ENCODE measurements around the gene RTTN. TPM values are rescaled to one million over a fixed set of nuclear protein-coding genes. Genes with fewer than 3 reads are reported as not detected.

The RTTN gene
- polyA plus RNA-seq, 1 donor (not counting 4 experiments of a cell fraction or from before 2014, with no cell fraction given) = 77.3 TPM

DNA sequence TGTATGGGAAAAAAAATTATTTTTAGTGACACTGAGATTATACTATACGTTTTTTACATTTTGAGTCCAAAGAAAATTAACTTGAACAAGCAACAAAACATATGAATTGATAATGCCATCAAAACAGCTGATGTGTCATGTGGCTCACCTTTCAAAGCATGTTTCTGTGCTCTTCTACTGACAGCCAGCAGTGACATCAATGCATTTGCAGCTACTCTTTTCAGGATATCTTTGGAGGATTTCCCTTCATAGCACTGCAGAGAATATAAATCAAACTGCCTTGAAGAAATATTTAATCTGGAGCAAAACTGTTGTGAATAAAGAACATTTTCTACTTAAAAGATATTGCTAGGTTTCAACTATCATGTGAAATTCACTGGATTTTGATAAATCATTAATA lies 174.8 kb downstream of the RTTN start:
- dilution Hi-C loops (cut with MboI; ENCODE audit: extremely low pct_ligation_motif_present, low sequenced_read_pairs) = no loop called here
- Histone ChIP-seq H4K20me1 (ENCODE audit: control insufficient read depth, extremely low read depth, insufficient read depth, low read length) (peaks cover 15% of the 10 kb centered on the region), H3K27me3 (ENCODE audit: control insufficient read depth, extremely low read depth, insufficient read depth, low read length) (no peaks in the 10 kb centered on the region), H2AFZ (ENCODE audit: control insufficient read depth, low read length) (no peak overlapping the region), H3K4me2 (ENCODE audit: control insufficient read depth, extremely low read depth, insufficient read depth, low read depth, low read length) (no peak overlapping the region), H3K27ac (ENCODE audit: control insufficient read depth, insufficient read depth, low read length) (no peak overlapping the region), H3K36me3 (ENCODE audit: control insufficient read depth in 2 of 2, extremely low read depth in 1 of 2, insufficient read depth in 2 of 2, low read length in 2 of 2) (peaks cover 11 to 21% of the 10 kb centered on the region in 2 experiments), H3K9me1 (ENCODE audit: control insufficient read depth, extremely low read depth, insufficient read depth, low read length) (peaks cover 2% of the 10 kb centered on the region), H3K4me1 (ENCODE audit: control insufficient read depth, extremely low read depth, insufficient read depth, low read length) (no peaks in the 10 kb centered on the region), H3K9ac (ENCODE audit: control insufficient read depth, extremely low read depth, insufficient read depth, low read length) (no peak overlapping the region), H3K9me3 (ENCODE audit: control insufficient read depth, low read depth, low read length) (no peaks in the 10 kb centered on the region), H3K4me3 (ENCODE audit: control insufficient read depth in 2 of 3, extremely low read depth in 1 of 3, insufficient read depth in 2 of 3, low read depth in 1 of 3, low read length in 3 of 3) (no peak overlapping the region), H3K79me2 (ENCODE audit: control insufficient read depth, insufficient read depth, low read length) (peaks cover 75% of the 10 kb centered on the region)
- no peak for TF ChIP-seq EZH2 (IDR thresholded peaks at IDR 0.05; ENCODE audit: low read length)
- TF ChIP-seq, protein P1, sequence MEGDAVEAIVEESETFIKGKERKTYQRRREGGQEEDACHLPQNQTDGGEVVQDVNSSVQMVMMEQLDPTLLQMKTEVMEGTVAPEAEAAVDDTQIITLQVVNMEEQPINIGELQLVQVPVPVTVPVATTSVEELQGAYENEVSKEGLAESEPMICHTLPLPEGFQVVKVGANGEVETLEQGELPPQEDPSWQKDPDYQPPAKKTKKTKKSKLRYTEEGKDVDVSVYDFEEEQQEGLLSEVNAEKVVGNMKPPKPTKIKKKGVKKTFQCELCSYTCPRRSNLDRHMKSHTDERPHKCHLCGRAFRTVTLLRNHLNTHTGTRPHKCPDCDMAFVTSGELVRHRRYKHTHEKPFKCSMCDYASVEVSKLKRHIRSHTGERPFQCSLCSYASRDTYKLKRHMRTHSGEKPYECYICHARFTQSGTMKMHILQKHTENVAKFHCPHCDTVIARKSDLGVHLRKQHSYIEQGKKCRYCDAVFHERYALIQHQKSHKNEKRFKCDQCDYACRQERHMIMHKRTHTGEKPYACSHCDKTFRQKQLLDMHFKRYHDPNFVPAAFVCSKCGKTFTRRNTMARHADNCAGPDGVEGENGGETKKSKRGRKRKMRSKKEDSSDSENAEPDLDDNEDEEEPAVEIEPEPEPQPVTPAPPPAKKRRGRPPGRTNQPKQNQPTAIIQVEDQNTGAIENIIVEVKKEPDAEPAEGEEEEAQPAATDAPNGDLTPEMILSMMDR (optimal IDR thresholded peaks at IDR 0.05 in 1 of 3, IDR thresholded peaks at IDR 0.05 in 1 of 3, conservative IDR thresholded peaks at IDR 0.05 in 1 of 3; ENCODE audit: extremely low read depth in 1 of 3, insufficient read depth in 2 of 3, low read length in 3 of 3) = no peak
- no peak for FAIRE-seq
- no peak for DNase-seq (ENCODE audit: low read depth, low spot score)

GRCh38 chr18:70029163-70029562 lies 176.3 kb downstream of the RTTN start:
- H3K79me2 ChIP-seq (ENCODE audit: control insufficient read depth, insufficient read depth, low read length) = peaks cover 65% of the 10 kb centered on the region
- H3K9me1 ChIP-seq (ENCODE audit: control insufficient read depth, extremely low read depth, insufficient read depth, low read length) = peaks cover 2% of the 10 kb centered on the region
- H3K27me3 ChIP-seq (ENCODE audit: control insufficient read depth, extremely low read depth, insufficient read depth, low read length) = no peaks in the 10 kb centered on the region
- H3K9ac ChIP-seq (ENCODE audit: control insufficient read depth, extremely low read depth, insufficient read depth, low read length) = no peak overlapping the region
- H3K27ac ChIP-seq (ENCODE audit: control insufficient read depth, insufficient read depth, low read length) = no peak overlapping the region
- dilution Hi-C loops (cut with MboI; ENCODE audit: extremely low pct_ligation_motif_present, low sequenced_read_pairs) = no loop called here
- no peaks in the 10 kb centered on the region for H3K4me1 ChIP-seq (ENCODE audit: control insufficient read depth, extremely low read depth, insufficient read depth, low read length)
- H4K20me1 ChIP-seq (ENCODE audit: control insufficient read depth, extremely low read depth, insufficient read depth, low read length) = peaks cover 11% of the 10 kb centered on the region
- no peaks in the 10 kb centered on the region for H3K9me3 ChIP-seq (ENCODE audit: control insufficient read depth, low read depth, low read length)
- no peak overlapping the region for H3K4me2 ChIP-seq (ENCODE audit: control insufficient read depth, extremely low read depth, insufficient read depth, low read depth, low read length)
- no peak overlapping the region for H2AFZ ChIP-seq (ENCODE audit: control insufficient read depth, low read length)
- no peak overlapping the region for H3K4me3 ChIP-seq (ENCODE audit: control insufficient read depth in 2 of 3, extremely low read depth in 1 of 3, insufficient read depth in 2 of 3, low read depth in 1 of 3, low read length in 3 of 3)
- peaks cover 19 to 32% of the 10 kb centered on the region in 2 experiments for H3K36me3 ChIP-seq (ENCODE audit: control insufficient read depth in 2 of 2, extremely low read depth in 1 of 2, insufficient read depth in 2 of 2, low read length in 2 of 2)
- TF ChIP-seq, protein P1 (optimal IDR thresholded peaks at IDR 0.05 in 1 of 3, IDR thresholded peaks at IDR 0.05 in 1 of 3, conservative IDR thresholded peaks at IDR 0.05 in 1 of 3; ENCODE audit: extremely low read depth in 1 of 3, insufficient read depth in 2 of 3, low read length in 3 of 3) = no peak
- no peak for TF ChIP-seq EZH2 (IDR thresholded peaks at IDR 0.05; ENCODE audit: low read length)
- no peak for DNase-seq (ENCODE audit: low read depth, low spot score)
- FAIRE-seq = no peak

Measured in keratinocyte (primary cell).